PFSK-1 (cell line): Measurements from ENCODE around the gene CLCN1.

Source experiments
- FOXP2 ChIP-seq: optimal IDR thresholded peaks from 2 replicates; pipeline ENCODE3; 2011; ENCODE audit warnings: borderline replicate concordance, control low read depth, inconsistent platforms; ENCODE audit not compliant: insufficient read depth; ENCODE audit errors: extremely low read length, extremely low read depth
- POLR2AphosphoS5 ChIP-seq: IDR thresholded peaks from 2 replicates; pipeline ENCODE4 v1.6.1; 2012; ENCODE audit warnings: low read depth, mild to moderate bottlenecking, control low read depth, low read length, moderate library complexity
- REST ChIP-seq, 2 experiments: IDR thresholded peaks; 2 replicates each; pipeline versions ENCODE4 v1.6.1 to v1.8.0; 2011 to 2012; ENCODE audit warnings: low read depth in 2 of 2, low read length in 2 of 2, control low read depth in 1 of 2, inconsistent platforms in 1 of 2, mild to moderate bottlenecking in 1 of 2, moderate library complexity in 1 of 2; ENCODE audit not compliant: insufficient read depth in 1 of 2
- SIN3A ChIP-seq: IDR thresholded peaks from 2 replicates; pipeline ENCODE4 v1.6.1; 2012; ENCODE audit warnings: mild to moderate bottlenecking, low read length, moderate library complexity, borderline replicate concordance; ENCODE audit not compliant: insufficient read depth
- TAF1 ChIP-seq: IDR thresholded peaks from 2 replicates; pipeline ENCODE4 v1.6.1; 2012; ENCODE audit warnings: low read length, control low read depth, borderline replicate concordance; ENCODE audit not compliant: insufficient read depth

- no peak for TF ChIP-seq REST (IDR thresholded peaks at IDR 0.05; ENCODE audit: insufficient read depth in 1 of 2, low read depth in 2 of 2, low read length in 2 of 2)
- no peak for TF ChIP-seq POLR2AphosphoS5
- TF ChIP-seq SIN3A = no peak
- no peak for TF ChIP-seq TAF1
- TF ChIP-seq FOXP2 = no peak
Measured at GRCh38 chr7:143296686-143297085, 19.2 kb upstream of the CLCN1 start.
